Fibroblast of gingiva (primary cell): Measurements from ENCODE around the gene ZC3H12D.
"Not testable (repeated sequence)": the region's sequence is repeated elsewhere in the genome, so short reads cannot be mapped to it uniquely, and the experiment has no call there.

Experiments
- DNase-seq: peaks from one replicate; pipeline ENCODE4 v3.0.0-alpha.2; 2011; ENCODE audit warnings: low read depth

The ZC3H12D gene

GRCh38 chr6:149484733-149485700 is at the start of gene ZC3H12D:
TSS of gene ZC3H12D (minus strand) at chr6:149485014. CDS start at chr6:149474543, 10,471 bp downstream.
- no peak for DNase-seq

GRCh38 chr6:149529650-149530049 is 44.8 kb upstream of the ZC3H12D start:
- no peak for DNase-seq

GRCh38 chr6:149515494-149515893 is 30.7 kb upstream of the ZC3H12D start:
- no peak for DNase-seq

GRCh38 chr6:149513915-149514314 is 29.1 kb upstream of the ZC3H12D start:
- DNase-seq: no peak

GRCh38 chr6:149510793-149511512 is 26.1 kb upstream of the ZC3H12D start:
- no peak for DNase-seq

GRCh38 chr6:149508485-149508884 is 23.7 kb upstream of the ZC3H12D start:
- DNase-seq: no peak

- DNase-seq: no peak
Observed at GRCh38 chr6:149503872-149504271, 19.1 kb upstream of the ZC3H12D start.

- no peak for DNase-seq
Observed at GRCh38 chr6:149503276-149503675, 18.5 kb upstream of the ZC3H12D start.

GRCh38 chr6:149501768-149502167 is 17.0 kb upstream of the ZC3H12D start:
- DNase-seq: no peak

- no peak for DNase-seq
Observed at GRCh38 chr6:149501201-149501600, 16.4 kb upstream of the ZC3H12D start.

GRCh38 chr6:149500096-149500495 is 15.3 kb upstream of the ZC3H12D start:
- DNase-seq: no peak

GRCh38 chr6:149499066-149499465 is 14.3 kb upstream of the ZC3H12D start:
- DNase-seq: peak; percentile 82

- DNase-seq: no peak
Observed at GRCh38 chr6:149497365-149497764, 12.6 kb upstream of the ZC3H12D start.

GRCh38 chr6:149496597-149496996 is 11.8 kb upstream of the ZC3H12D start:
- DNase-seq: peak; percentile 79

GRCh38 chr6:149495349-149496016 is 10.7 kb upstream of the ZC3H12D start:
- DNase-seq: not testable (repeated sequence)

GRCh38 chr6:149494810-149495209 is 10.0 kb upstream of the ZC3H12D start:
- not testable (repeated sequence) for DNase-seq

GRCh38 chr6:149493761-149494320 is 9.0 kb upstream of the ZC3H12D start:
- DNase-seq: no peak

GRCh38 chr6:149492798-149493343 is 8.1 kb upstream of the ZC3H12D start:
- DNase-seq: no peak

- DNase-seq: no peak
Observed at GRCh38 chr6:149489967-149490366, 5.2 kb upstream of the ZC3H12D start.

GRCh38 chr6:149488815-149489214 is 4.0 kb upstream of the ZC3H12D start:
- DNase-seq: no peak

GRCh38 chr6:149487316-149487715 is 2.5 kb upstream of the ZC3H12D start:
- DNase-seq: no peak
